Nephron (organoid): ENCODE results near the gene CAPG.
A peak's percentile ranks its signal among the peaks of the same experiment; 100 is the strongest.

Source experiments
- H3K27ac Mint-ChIP-seq, 3 experiments: 2 replicates each; pipeline ENCODE4 v1.8.0; 2020; ENCODE audit warnings: mixed read lengths in 3 of 3, mild to moderate bottlenecking in 2 of 3, moderate library complexity in 1 of 3
- H3K27me3 Mint-ChIP-seq: 2 replicates; pipeline ENCODE4 v1.8.0; 2021; ENCODE audit warnings: low read depth, mild to moderate bottlenecking, moderate library complexity, mixed read lengths
- H3K36me3 Mint-ChIP-seq: 2 replicates; pipeline ENCODE4 v1.8.0; 2020; ENCODE audit warnings: low read depth, mixed read lengths
- H3K4me1 Mint-ChIP-seq: 2 replicates; pipeline ENCODE4 v1.8.0; 2020; ENCODE audit warnings: mixed read lengths
- H3K4me3 Mint-ChIP-seq, 3 experiments: 2 replicates each; pipeline ENCODE4 v1.8.0; 2020; ENCODE audit warnings: mild to moderate bottlenecking in 3 of 3, mixed read lengths in 3 of 3, moderate library complexity in 2 of 3
- H3K9me3 Mint-ChIP-seq: 2 replicates; pipeline ENCODE4 v1.8.0; 2020; ENCODE audit warnings: mixed read lengths
- CTCF ChIP-seq, 3 experiments: fragments of 200-600 bp; sonication (generic); IDR thresholded peaks; one replicate each; pipeline ENCODE4 v1.5.0; 2021; ENCODE audit warnings: antibody characterized with exemption in 3 of 3; ENCODE audit not compliant: unreplicated experiment in 3 of 3

The CAPG gene

GRCh38 chr2:85435981-85436835 lies 26.0 kb upstream of the CAPG start:
- Mint-ChIP-seq H3K4me1 (peaks cover 50% of the 10 kb centered on the region), H3K27ac (peak overlapping the region; percentile 91 to 99 (median 96)), H3K27me3 (peaks cover 7% of the 10 kb centered on the region), H3K4me3 (peak overlapping the region; percentile 47 to 85 (median 83)), H3K9me3 (no peaks in the 10 kb centered on the region), H3K36me3 (no peaks in the 10 kb centered on the region)
- no peak for TF ChIP-seq CTCF (IDR thresholded peaks at IDR 0.05; ENCODE audit: unreplicated experiment in 3 of 3)

- peaks cover 51% of the 10 kb centered on the region for H3K4me1 Mint-ChIP-seq
- peak overlapping the region; percentile 88 to 96 (median 91) for H3K27ac Mint-ChIP-seq
Observed at GRCh38 chr2:85435220-85435958, 25.2 kb upstream of the CAPG start.

GRCh38 chr2:85434696-85435095 lies 24.5 kb upstream of the CAPG start:
- Mint-ChIP-seq H3K4me3 (peak overlapping the region in 1 of 3 experiments; percentile 28), H3K4me1 (peaks cover 51% of the 10 kb centered on the region), H3K27ac (peak overlapping the region; percentile 71 to 96 (median 88)), H3K27me3 (peaks cover 4% of the 10 kb centered on the region), H3K36me3 (no peaks in the 10 kb centered on the region), H3K9me3 (no peaks in the 10 kb centered on the region)
- no peak for TF ChIP-seq CTCF (IDR thresholded peaks at IDR 0.05; ENCODE audit: unreplicated experiment in 3 of 3)

More at GRCh38 chr2:85435220-85435958, 25.2 kb upstream of the CAPG start:
- Mint-ChIP-seq H3K27me3 (peaks cover 7% of the 10 kb centered on the region), H3K36me3 (no peaks in the 10 kb centered on the region), H3K9me3 (no peaks in the 10 kb centered on the region), H3K4me3 (peak overlapping the region in 1 of 3 experiments; percentile 54)
- no peak for TF ChIP-seq CTCF (IDR thresholded peaks at IDR 0.05; ENCODE audit: unreplicated experiment in 3 of 3)

- H3K27me3 Mint-ChIP-seq: peaks cover 4% of the 10 kb centered on the region
- TF ChIP-seq CTCF (IDR thresholded peaks at IDR 0.05; ENCODE audit: unreplicated experiment in 3 of 3): no peak
- H3K36me3 Mint-ChIP-seq: no peaks in the 10 kb centered on the region
- H3K9me3 Mint-ChIP-seq: no peaks in the 10 kb centered on the region
- H3K4me1 Mint-ChIP-seq: peaks cover 45% of the 10 kb centered on the region
- peak overlapping the region in 1 of 3 experiments; percentile 28 for H3K4me3 Mint-ChIP-seq
- H3K27ac Mint-ChIP-seq: peak overlapping the region; percentile 67 to 85 (median 84)
Observed at GRCh38 chr2:85433511-85434089, 23.4 kb upstream of the CAPG start.

GRCh38 chr2:85431570-85432205 lies 21.5 kb upstream of the CAPG start:
- no peak for TF ChIP-seq CTCF (IDR thresholded peaks at IDR 0.05; ENCODE audit: unreplicated experiment in 3 of 3)
- no peaks in the 10 kb centered on the region for H3K9me3 Mint-ChIP-seq

More at GRCh38 chr2:85431570-85432205, 21.5 kb upstream of the CAPG start:
- peak overlapping the region; percentile 61 to 80 (median 75) for H3K27ac Mint-ChIP-seq
- H3K36me3 Mint-ChIP-seq: no peaks in the 10 kb centered on the region
- peaks cover 32% of the 10 kb centered on the region for H3K4me1 Mint-ChIP-seq
- H3K4me3 Mint-ChIP-seq: no peak overlapping the region
- H3K27me3 Mint-ChIP-seq: peaks cover 4% of the 10 kb centered on the region
